ENCODE results near the gene ABI3BP.
"Not testable (repeated sequence)": the region's sequence is repeated elsewhere in the genome, so short reads cannot be mapped to it uniquely, and the experiment has no call there.

ABI3BP gene

GRCh38 chr3:100947119-100947518 is 46.1 kb downstream of the ABI3BP start:
- Histone ChIP-seq H3K14ac (ENCODE audit: low read length) (no peak overlapping the region), H3K9me3 (ENCODE audit: insufficient read depth, low read depth, low read length) (no peaks in the 10 kb centered on the region), H4K12ac (ENCODE audit: low read depth, low read length) (no peak overlapping the region), H3K4me3 (ENCODE audit: low read depth, low read length) (no peak overlapping the region), H2AFZ (ENCODE audit: insufficient read depth, low read length, poor library complexity) (no peak overlapping the region), H3K4me1 (ENCODE audit: control insufficient read depth in 1 of 2, insufficient read depth in 2 of 2, low read length in 2 of 2) (no peaks in the 10 kb centered on the region), H3K4ac (ENCODE audit: low read depth, low read length) (no peak overlapping the region), H3K18ac (ENCODE audit: low read length) (no peak overlapping the region), H2BK120ac (ENCODE audit: insufficient read depth, low read length, poor library complexity) (no peak overlapping the region), H3K27ac (ENCODE audit: low read depth, low read length) (no peak overlapping the region), H3K36me3 (ENCODE audit: control insufficient read depth in 1 of 2, insufficient read depth in 2 of 2, low read length in 2 of 2) (no peaks in the 10 kb centered on the region), H3K9ac (ENCODE audit: low read length) (no peak overlapping the region), H2BK5ac (ENCODE audit: low read depth, low read length, poor library complexity) (no peak overlapping the region), H4K91ac (ENCODE audit: low read depth, low read length) (no peak overlapping the region), H3K79me1 (ENCODE audit: low read length) (no peaks in the 10 kb centered on the region), H3K23ac (ENCODE audit: low read length) (no peak overlapping the region), H3K27me3 (ENCODE audit: insufficient read depth, low read length) (no peaks in the 10 kb centered on the region), H3K4me2 (ENCODE audit: low read length) (no peak overlapping the region), H4K8ac (ENCODE audit: low read depth, low read length) (no peak overlapping the region), H2AK5ac (ENCODE audit: low read length) (no peak overlapping the region), H2BK12ac (ENCODE audit: low read length) (no peak overlapping the region), H3K79me2 (ENCODE audit: control insufficient read depth, insufficient read depth, low read length, poor library complexity) (no peaks in the 10 kb centered on the region)
- DNase-seq = no peak
- no CpG with 5 or more reads among the region's 3 CpGs for WGBS (ENCODE audit: extremely low coverage, insufficient coverage, insufficient read length)

GRCh38 chr3:100946096-100946495 is 47.1 kb downstream of the ABI3BP start:
- H3K27me3 ChIP-seq (ENCODE audit: insufficient read depth, low read length); H4K12ac ChIP-seq (ENCODE audit: low read depth, low read length); H3K23ac ChIP-seq (ENCODE audit: low read length); H4K8ac ChIP-seq (ENCODE audit: low read depth, low read length); H4K91ac ChIP-seq (ENCODE audit: low read depth, low read length); DNase-seq; H2AFZ ChIP-seq (ENCODE audit: insufficient read depth, low read length, poor library complexity); H2AK5ac ChIP-seq (ENCODE audit: low read length); H3K4me3 ChIP-seq (ENCODE audit: low read depth, low read length); H3K9ac ChIP-seq (ENCODE audit: low read length); H2BK12ac ChIP-seq (ENCODE audit: low read length); H3K14ac ChIP-seq (ENCODE audit: low read length); H2BK120ac ChIP-seq (ENCODE audit: insufficient read depth, low read length, poor library complexity); H3K27ac ChIP-seq (ENCODE audit: low read depth, low read length); H3K4me2 ChIP-seq (ENCODE audit: low read length); H3K4me1 ChIP-seq (ENCODE audit: control insufficient read depth in 1 of 2, insufficient read depth in 2 of 2, low read length in 2 of 2); H3K79me1 ChIP-seq (ENCODE audit: low read length); H3K4ac ChIP-seq (ENCODE audit: low read depth, low read length); H2BK5ac ChIP-seq (ENCODE audit: low read depth, low read length, poor library complexity); H3K79me2 ChIP-seq (ENCODE audit: control insufficient read depth, insufficient read depth, low read length, poor library complexity); H3K36me3 ChIP-seq (ENCODE audit: control insufficient read depth in 1 of 2, insufficient read depth in 2 of 2, low read length in 2 of 2); H3K9me3 ChIP-seq (ENCODE audit: insufficient read depth, low read depth, low read length); H3K18ac ChIP-seq (ENCODE audit: low read length): not testable (repeated sequence)
- no CpG with 5 or more reads among the region's 2 CpGs for WGBS (ENCODE audit: extremely low coverage, insufficient coverage, insufficient read length)

- Histone ChIP-seq H4K8ac (ENCODE audit: low read depth, low read length) (no peak overlapping the region), H3K4me2 (ENCODE audit: low read length) (no peak overlapping the region), H4K12ac (ENCODE audit: low read depth, low read length) (no peak overlapping the region), H3K79me1 (ENCODE audit: low read length) (no peaks in the 10 kb centered on the region), H3K27me3 (ENCODE audit: insufficient read depth, low read length) (no peaks in the 10 kb centered on the region), H2BK5ac (ENCODE audit: low read depth, low read length, poor library complexity) (no peak overlapping the region), H3K14ac (ENCODE audit: low read length) (no peak overlapping the region), H3K27ac (ENCODE audit: low read depth, low read length) (no peak overlapping the region), H3K4ac (ENCODE audit: low read depth, low read length) (no peak overlapping the region), H2AFZ (ENCODE audit: insufficient read depth, low read length, poor library complexity) (no peak overlapping the region), H3K18ac (ENCODE audit: low read length) (no peak overlapping the region), H2BK12ac (ENCODE audit: low read length) (no peak overlapping the region), H3K36me3 (ENCODE audit: control insufficient read depth in 1 of 2, insufficient read depth in 2 of 2, low read length in 2 of 2) (no peaks in the 10 kb centered on the region), H3K23ac (ENCODE audit: low read length) (no peak overlapping the region), H2AK5ac (ENCODE audit: low read length) (no peak overlapping the region), H3K9ac (ENCODE audit: low read length) (no peak overlapping the region), H4K91ac (ENCODE audit: low read depth, low read length) (no peak overlapping the region), H3K4me1 (ENCODE audit: control insufficient read depth in 1 of 2, insufficient read depth in 2 of 2, low read length in 2 of 2) (no peaks in the 10 kb centered on the region), H3K9me3 (ENCODE audit: insufficient read depth, low read depth, low read length) (no peaks in the 10 kb centered on the region), H3K4me3 (ENCODE audit: low read depth, low read length) (no peak overlapping the region), H3K79me2 (ENCODE audit: control insufficient read depth, insufficient read depth, low read length, poor library complexity) (no peaks in the 10 kb centered on the region), H2BK120ac (ENCODE audit: insufficient read depth, low read length, poor library complexity) (no peak overlapping the region)
- DNase-seq = no peak
- WGBS (ENCODE audit: extremely low coverage, insufficient coverage, insufficient read length) = no CpG with 5 or more reads among the region's 2 CpGs
Observed at GRCh38 chr3:100941451-100941850, 51.8 kb downstream of the ABI3BP start.

GRCh38 chr3:100941041-100941440 is 52.2 kb downstream of the ABI3BP start:
- Histone ChIP-seq H3K4me1 (ENCODE audit: control insufficient read depth in 1 of 2, insufficient read depth in 2 of 2, low read length in 2 of 2) (no peaks in the 10 kb centered on the region), H3K79me2 (ENCODE audit: control insufficient read depth, insufficient read depth, low read length, poor library complexity) (no peaks in the 10 kb centered on the region), H3K4me3 (ENCODE audit: low read depth, low read length) (no peak overlapping the region), H4K91ac (ENCODE audit: low read depth, low read length) (no peak overlapping the region), H4K8ac (ENCODE audit: low read depth, low read length) (no peak overlapping the region), H3K79me1 (ENCODE audit: low read length) (no peaks in the 10 kb centered on the region), H3K14ac (ENCODE audit: low read length) (no peak overlapping the region), H2BK120ac (ENCODE audit: insufficient read depth, low read length, poor library complexity) (no peak overlapping the region), H3K9ac (ENCODE audit: low read length) (no peak overlapping the region), H2AFZ (ENCODE audit: insufficient read depth, low read length, poor library complexity) (no peak overlapping the region), H3K9me3 (ENCODE audit: insufficient read depth, low read depth, low read length) (no peaks in the 10 kb centered on the region), H2BK12ac (ENCODE audit: low read length) (no peak overlapping the region), H4K12ac (ENCODE audit: low read depth, low read length) (no peak overlapping the region), H2AK5ac (ENCODE audit: low read length) (no peak overlapping the region), H3K36me3 (ENCODE audit: control insufficient read depth in 1 of 2, insufficient read depth in 2 of 2, low read length in 2 of 2) (no peaks in the 10 kb centered on the region), H3K18ac (ENCODE audit: low read length) (no peak overlapping the region), H3K27me3 (ENCODE audit: insufficient read depth, low read length) (no peaks in the 10 kb centered on the region), H3K23ac (ENCODE audit: low read length) (no peak overlapping the region), H2BK5ac (ENCODE audit: low read depth, low read length, poor library complexity) (no peak overlapping the region), H3K4me2 (ENCODE audit: low read length) (no peak overlapping the region), H3K27ac (ENCODE audit: low read depth, low read length) (no peak overlapping the region), H3K4ac (ENCODE audit: low read depth, low read length) (no peak overlapping the region)
- DNase-seq = no peak
- whole genome bisulfite sequencing (ENCODE audit: extremely low coverage, insufficient coverage, insufficient read length) = no CpG with 5 or more reads among the region's 2 CpGs

All from trophoblast cell (in vitro differentiated cells and primary cell).